Measurements from ENCODE around the gene TACC3. TPM values are rescaled to one million over a fixed set of nuclear protein-coding genes. Genes with fewer than 3 reads are reported as not detected.

The TACC3 gene
- total RNA-seq, 1 donor from 2014 or later = 3.4 TPM

- Histone ChIP-seq H3K4me3 (ENCODE audit: low read depth, low read length) (no peak overlapping the region), H3K36me3 (ENCODE audit: control insufficient read depth, insufficient read depth, low read length) (no peaks in the 10 kb centered on the region), H3K27me3 (ENCODE audit: control insufficient read depth, insufficient read depth, low read length) (no peaks in the 10 kb centered on the region)
- peak; percentile 12 for TF ChIP-seq CTCF (IDR thresholded peaks at IDR 0.05; ENCODE audit: insufficient read depth, low read length, severe bottlenecking)
- FAIRE-seq = no peak
- DNase-seq (ENCODE audit: low read depth) = peak; percentile 49
These were observed 56.7 kb downstream of the TACC3 start for GRCh38 chr4:1777822-1778641.

GRCh38 chr4:1778642-1779392 is 57.5 kb downstream of the TACC3 start:
- FAIRE-seq = no peak
- no peak for DNase-seq (ENCODE audit: low read depth)

GRCh38 chr4:1779588-1780382 is 58.5 kb downstream of the TACC3 start:
- no peak for TF ChIP-seq CTCF (IDR thresholded peaks at IDR 0.05; ENCODE audit: insufficient read depth, low read length, severe bottlenecking)
- FAIRE-seq (no peak), DNase-seq (ENCODE audit: low read depth) (no peak)

More at GRCh38 chr4:1778642-1779392, 57.5 kb downstream of the TACC3 start:
- Histone ChIP-seq H3K36me3 (ENCODE audit: control insufficient read depth, insufficient read depth, low read length) (no peaks in the 10 kb centered on the region), H3K27me3 (ENCODE audit: control insufficient read depth, insufficient read depth, low read length) (no peaks in the 10 kb centered on the region), H3K4me3 (ENCODE audit: low read depth, low read length) (no peak overlapping the region)
- no peak for TF ChIP-seq CTCF (IDR thresholded peaks at IDR 0.05; ENCODE audit: insufficient read depth, low read length, severe bottlenecking)

GRCh38 chr4:1780435-1780834 is 59.1 kb downstream of the TACC3 start:
- FAIRE-seq (no peak), DNase-seq (ENCODE audit: low read depth) (no peak)
- Histone ChIP-seq H3K4me3 (ENCODE audit: low read depth, low read length) (no peak overlapping the region), H3K36me3 (ENCODE audit: control insufficient read depth, insufficient read depth, low read length) (no peaks in the 10 kb centered on the region), H3K27me3 (ENCODE audit: control insufficient read depth, insufficient read depth, low read length) (no peaks in the 10 kb centered on the region)
- no peak for TF ChIP-seq CTCF (IDR thresholded peaks at IDR 0.05; ENCODE audit: insufficient read depth, low read length, severe bottlenecking)

More at GRCh38 chr4:1779588-1780382, 58.5 kb downstream of the TACC3 start:
- Histone ChIP-seq H3K4me3 (ENCODE audit: low read depth, low read length) (no peak overlapping the region), H3K27me3 (ENCODE audit: control insufficient read depth, insufficient read depth, low read length) (no peaks in the 10 kb centered on the region), H3K36me3 (ENCODE audit: control insufficient read depth, insufficient read depth, low read length) (no peaks in the 10 kb centered on the region)

- Histone ChIP-seq H3K27me3 (ENCODE audit: control insufficient read depth, insufficient read depth, low read length) (peaks cover 1% of the 10 kb centered on the region), H3K4me3 (ENCODE audit: low read depth, low read length) (no peak overlapping the region), H3K36me3 (ENCODE audit: control insufficient read depth, insufficient read depth, low read length) (no peaks in the 10 kb centered on the region)
- peak; percentile 73 for DNase-seq (ENCODE audit: low read depth)
- no peak for FAIRE-seq
- TF ChIP-seq CTCF (IDR thresholded peaks at IDR 0.05; ENCODE audit: insufficient read depth, low read length, severe bottlenecking) = no peak
These were observed 61.7 kb downstream of the TACC3 start for GRCh38 chr4:1783015-1783414.

Measured in bronchial epithelial cell (primary cell).